Measurements from ENCODE around the gene HSD17B4.
"Not testable (repeated sequence)": the region's sequence is repeated elsewhere in the genome, so short reads cannot be mapped to it uniquely, and the experiment has no call there.

HSD17B4 gene

GRCh38 chr5:119480629-119481028 lies 28.3 kb downstream of the HSD17B4 start:
- not testable (repeated sequence) for DNase-seq (ENCODE audit: low spot score)

- no peak for DNase-seq (ENCODE audit: low spot score)
These were observed 30.9 kb downstream of the HSD17B4 start for GRCh38 chr5:119483155-119483554.

- DNase-seq (ENCODE audit: low spot score): no peak
These were observed 32.6 kb downstream of the HSD17B4 start for GRCh38 chr5:119484884-119485283.

GRCh38 chr5:119501671-119502179 lies 49.4 kb downstream of the HSD17B4 start:
- DNase-seq (ENCODE audit: low spot score): no peak

- DNase-seq (ENCODE audit: low spot score): not testable (repeated sequence)
These were observed 51.6 kb downstream of the HSD17B4 start for GRCh38 chr5:119503939-119504338.

- no peak for DNase-seq (ENCODE audit: low spot score)
These were observed 60.0 kb downstream of the HSD17B4 start for GRCh38 chr5:119512277-119512676.

- no peak for DNase-seq (ENCODE audit: low spot score)
These were observed 62.9 kb downstream of the HSD17B4 start for GRCh38 chr5:119515192-119515591.

- not testable (repeated sequence) for DNase-seq (ENCODE audit: low spot score)
These were observed 64.8 kb downstream of the HSD17B4 start for GRCh38 chr5:119517115-119517514.

- no peak for DNase-seq (ENCODE audit: low spot score)
These were observed 68.9 kb downstream of the HSD17B4 start for GRCh38 chr5:119521232-119521631.

- no peak for DNase-seq (ENCODE audit: low spot score)
These were observed 70.5 kb downstream of the HSD17B4 start for GRCh38 chr5:119522841-119523240.

- no peak for DNase-seq (ENCODE audit: low spot score)
These were observed 72.2 kb downstream of the HSD17B4 start for GRCh38 chr5:119524485-119524884.

GRCh38 chr5:119527351-119527750 lies 75.1 kb downstream of the HSD17B4 start:
- DNase-seq (ENCODE audit: low spot score): no peak

- DNase-seq (ENCODE audit: low spot score): no peak
These were observed 77.5 kb downstream of the HSD17B4 start for GRCh38 chr5:119529811-119530210.

GRCh38 chr5:119532637-119533036 lies 80.3 kb downstream of the HSD17B4 start:
- no peak for DNase-seq (ENCODE audit: low spot score)

GRCh38 chr5:119537704-119538103 lies 85.4 kb downstream of the HSD17B4 start:
- no peak for DNase-seq (ENCODE audit: low spot score)

- DNase-seq (ENCODE audit: low spot score): no peak
These were observed 89.4 kb downstream of the HSD17B4 start for GRCh38 chr5:119541716-119542115.

GRCh38 chr5:119551819-119552218 lies 99.5 kb downstream of the HSD17B4 start:
- DNase-seq (ENCODE audit: low spot score): no peak

GRCh38 chr5:119554597-119554996 lies 102.3 kb downstream of the HSD17B4 start:
- no peak for DNase-seq (ENCODE audit: low spot score)

GRCh38 chr5:119570910-119571309 lies 118.6 kb downstream of the HSD17B4 start:
- DNase-seq (ENCODE audit: low spot score): no peak

- DNase-seq (ENCODE audit: low spot score): peak; percentile 52
These were observed 126.6 kb downstream of the HSD17B4 start for GRCh38 chr5:119578937-119579336.

GRCh38 chr5:119582987-119583386 lies 130.7 kb downstream of the HSD17B4 start:
- no peak for DNase-seq (ENCODE audit: low spot score)

GRCh38 chr5:119583684-119584083 lies 131.4 kb downstream of the HSD17B4 start:
- no peak for DNase-seq (ENCODE audit: low spot score)
